BLaER1 (cell line): Measurements from ENCODE around the gene A2ML1.
"Not testable (repeated sequence)": the region's sequence is repeated elsewhere in the genome, so short reads cannot be mapped to it uniquely, and the experiment has no call there.

ENCODE experiments used
- H3K27ac ChIP-seq: shearing (Covaris generic); formaldehyde crosslinking; 2 replicates; pipeline ENCODE4 v1.8.1; 2022
- H3K27me3 ChIP-seq: shearing (Covaris generic); formaldehyde crosslinking; 2 replicates; pipeline ENCODE4 v1.8.1; 2022
- H3K36me3 ChIP-seq: shearing (Covaris generic); formaldehyde crosslinking; 2 replicates; pipeline ENCODE4 v1.8.1; 2022
- H3K4me1 ChIP-seq: shearing (Covaris generic); formaldehyde crosslinking; 2 replicates; pipeline ENCODE4 v1.8.1; 2022
- H3K4me2 ChIP-seq: shearing (Covaris generic); formaldehyde crosslinking; 2 replicates; pipeline ENCODE4 v1.8.1; 2022
- H3K4me3 ChIP-seq: shearing (Covaris generic); formaldehyde crosslinking; 2 replicates; pipeline ENCODE4 v1.8.1; 2022
- H3K9ac ChIP-seq: shearing (Covaris generic); formaldehyde crosslinking; 2 replicates; pipeline ENCODE4 v1.8.1; 2022
- H3K9me3 ChIP-seq: shearing (Covaris generic); formaldehyde crosslinking; 2 replicates; pipeline ENCODE4 v1.8.1; 2022
- H4K20me1 ChIP-seq: shearing (Covaris generic); formaldehyde crosslinking; 2 replicates; pipeline ENCODE4 v1.8.1; 2022
- Cebpa-rat ChIP-seq: shearing (Covaris generic); IDR thresholded peaks from 2 replicates; pipeline ENCODE4 v1.8.1; 2022

Gene A2ML1

DNA sequence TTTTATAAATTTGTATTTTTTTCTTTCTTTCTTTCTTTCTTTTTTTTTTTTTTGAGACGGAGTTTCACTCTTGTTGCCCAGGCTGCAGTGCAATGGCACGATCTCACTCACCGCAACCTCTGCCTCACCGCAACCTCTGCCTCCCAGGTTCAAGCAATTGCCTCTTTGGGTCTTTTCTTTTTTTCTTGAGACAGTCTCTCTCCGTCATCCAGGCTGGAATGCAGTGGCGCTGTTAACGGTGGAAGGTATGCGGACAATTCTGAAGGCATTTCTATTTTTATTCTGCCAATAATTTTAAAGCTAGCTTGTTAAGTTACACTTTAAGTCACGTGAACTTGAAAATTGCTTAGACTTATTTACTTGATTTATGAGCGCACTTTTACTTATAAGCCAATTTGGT lies 83.1 kb downstream of the A2ML1 start:
- Histone ChIP-seq H3K27ac (no peak overlapping the region), H3K36me3 (no peaks in the 10 kb centered on the region), H3K9me3 (peaks cover 8% of the 10 kb centered on the region), H3K4me1 (peaks cover 9% of the 10 kb centered on the region; the same call in 1 of the 2 replicates), H4K20me1 (no peaks in the 10 kb centered on the region), H3K9ac (no peak overlapping the region), H3K4me2 (no peak overlapping the region), H3K4me3 (no peak overlapping the region), H3K27me3 (no peaks in the 10 kb centered on the region)
- no peak for TF ChIP-seq Cebpa-rat

DNA sequence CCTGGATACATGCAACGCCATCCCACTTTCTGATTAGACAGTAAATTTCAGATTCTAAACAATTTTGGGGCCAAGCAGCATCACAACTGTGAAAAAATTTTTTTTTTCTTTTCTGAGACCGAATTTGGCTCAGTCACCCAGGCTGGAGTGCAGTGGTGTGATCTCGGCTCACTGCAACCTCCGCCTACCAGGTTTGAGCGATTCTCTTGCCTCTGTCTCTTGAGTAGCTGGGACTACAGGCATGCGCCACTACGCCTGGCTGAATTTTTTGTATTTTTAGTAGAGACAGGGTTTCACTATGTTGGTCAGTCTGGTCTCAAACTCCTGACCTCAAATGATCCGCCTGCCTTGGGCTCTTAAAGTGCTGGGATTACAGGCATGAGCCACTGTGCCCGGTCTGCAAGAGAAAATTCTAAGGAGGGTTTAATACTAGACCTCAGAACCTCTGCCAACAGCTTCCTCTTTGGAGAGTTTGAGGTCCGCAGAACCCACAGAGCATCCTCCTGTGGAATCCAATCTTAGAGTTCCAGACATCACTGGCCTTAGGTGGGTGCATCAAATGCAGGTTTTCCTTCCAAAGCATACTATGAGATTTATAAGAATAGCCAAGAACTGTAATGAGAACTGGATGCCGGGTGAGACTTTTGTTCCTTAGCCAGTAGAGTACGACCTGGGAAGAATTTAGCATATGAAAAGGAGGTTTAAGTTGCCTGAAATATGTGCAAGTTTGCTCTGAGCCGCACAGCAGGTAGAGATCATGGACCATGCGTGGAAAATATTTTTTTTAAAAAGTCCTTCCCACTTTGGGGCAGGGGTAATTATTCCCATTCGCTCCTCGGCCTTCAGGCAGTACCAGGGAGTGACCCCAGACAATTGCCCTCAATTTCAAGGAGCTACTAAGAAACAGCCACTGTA lies 84.1 kb downstream of the A2ML1 start:
- no peak overlapping the region for H3K27ac ChIP-seq
- no peaks in the 10 kb centered on the region for H4K20me1 ChIP-seq
- H3K36me3 ChIP-seq: no peaks in the 10 kb centered on the region
- peaks cover 13% of the 10 kb centered on the region; the same call in 1 of the 2 replicates for H3K4me1 ChIP-seq
- no peak overlapping the region for H3K4me3 ChIP-seq
- peaks cover 1% of the 10 kb centered on the region; the same call in 1 of the 2 replicates for H3K9me3 ChIP-seq
- TF ChIP-seq Cebpa-rat: no peak
- H3K4me2 ChIP-seq: no peak overlapping the region
- H3K27me3 ChIP-seq: no peaks in the 10 kb centered on the region
- no peak overlapping the region for H3K9ac ChIP-seq

DNA sequence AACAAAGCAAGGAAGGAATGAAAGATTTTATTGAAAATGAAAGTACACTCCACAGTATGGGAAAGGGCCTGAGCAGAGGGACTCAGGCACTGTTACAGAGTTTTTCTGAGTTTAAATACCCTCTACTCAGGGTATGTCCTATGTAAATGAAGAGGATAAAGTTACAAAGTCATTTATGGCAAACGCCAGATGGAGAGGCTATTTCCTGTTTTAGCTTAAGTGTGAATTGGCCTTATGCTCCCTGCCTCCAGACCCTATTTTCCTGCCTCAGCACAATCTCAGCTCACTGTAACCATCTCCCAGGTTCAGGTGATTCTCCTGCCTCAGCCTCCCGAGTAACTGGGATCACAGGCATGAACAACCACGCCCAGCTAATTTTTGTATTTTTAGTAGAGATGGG lies 85.1 kb downstream of the A2ML1 start:
- H3K9ac ChIP-seq: no peak overlapping the region
- H3K4me2 ChIP-seq: no peak overlapping the region
- no peaks in the 10 kb centered on the region for H4K20me1 ChIP-seq
- no peak for TF ChIP-seq Cebpa-rat
- no peaks in the 10 kb centered on the region for H3K27me3 ChIP-seq
- H3K27ac ChIP-seq: no peak overlapping the region
- H3K9me3 ChIP-seq: no peaks in the 10 kb centered on the region
- no peak overlapping the region for H3K4me3 ChIP-seq
- peaks cover 17% of the 10 kb centered on the region for H3K4me1 ChIP-seq
- no peaks in the 10 kb centered on the region for H3K36me3 ChIP-seq

DNA sequence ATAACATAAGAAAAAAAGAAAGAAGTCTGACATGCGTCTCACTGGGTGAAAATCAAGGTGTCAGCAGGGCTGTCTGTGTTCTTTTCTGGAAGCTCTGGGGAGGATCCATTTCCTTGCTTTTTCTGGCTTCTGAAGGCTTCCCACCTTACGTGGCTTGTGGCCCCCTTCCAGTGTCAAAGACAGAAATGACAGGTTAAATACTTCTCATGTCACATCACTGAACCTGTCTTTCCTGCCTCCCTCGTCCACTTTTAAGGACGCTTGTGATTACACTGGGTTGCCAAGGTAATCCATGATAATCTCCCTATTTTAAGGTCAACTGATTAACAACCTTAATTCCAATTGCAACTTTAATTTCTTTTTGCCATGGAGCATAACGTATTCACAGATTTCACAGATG lies 87.3 kb downstream of the A2ML1 start:
- H3K4me1 ChIP-seq: peaks cover 29% of the 10 kb centered on the region

DNA sequence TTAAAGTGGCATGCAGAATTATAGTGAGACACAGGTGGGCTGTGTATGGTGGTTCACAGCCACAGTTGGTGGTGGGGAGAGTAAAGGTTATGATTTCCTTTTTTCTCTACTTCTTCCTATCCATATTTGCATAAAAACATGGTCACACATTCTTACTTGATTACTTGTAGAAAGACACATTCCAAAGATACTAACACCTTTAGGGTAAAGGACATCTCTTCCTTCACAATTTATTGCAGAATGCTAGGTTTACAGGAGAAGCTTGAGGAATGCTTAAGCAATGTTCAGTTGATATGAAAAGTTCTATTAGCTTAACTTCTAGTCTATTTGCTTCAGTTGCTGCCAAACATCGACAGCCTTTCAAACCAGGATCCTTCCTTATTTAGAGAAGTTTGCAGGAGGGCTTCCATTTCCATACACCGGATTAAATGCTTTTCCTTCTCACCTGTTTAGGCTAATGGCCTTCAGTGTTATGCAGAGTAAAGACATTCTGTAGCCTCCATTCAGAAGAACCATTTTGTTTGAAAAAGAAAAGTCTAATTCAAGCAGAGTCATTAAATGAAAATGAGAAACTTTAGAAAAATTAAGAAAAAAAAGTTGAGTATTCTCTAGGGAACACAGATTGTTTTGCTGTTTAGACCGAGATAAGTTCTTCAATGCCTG lies 89.3 kb downstream of the A2ML1 start:
- Histone ChIP-seq H3K4me1 (peaks cover 43% of the 10 kb centered on the region), H4K20me1 (no peaks in the 10 kb centered on the region), H3K27me3 (no peaks in the 10 kb centered on the region), H3K27ac (no peak overlapping the region), H3K4me2 (no peak overlapping the region), H3K4me3 (no peak overlapping the region), H3K36me3 (no peaks in the 10 kb centered on the region), H3K9me3 (no peaks in the 10 kb centered on the region), H3K9ac (no peak overlapping the region)
- TF ChIP-seq Cebpa-rat: no peak

More for the DNA sequence above, 87.3 kb downstream of the A2ML1 start:
- no peak overlapping the region for H3K9ac ChIP-seq
- no peaks in the 10 kb centered on the region for H3K9me3 ChIP-seq
- no peak overlapping the region for H3K27ac ChIP-seq
- no peak overlapping the region for H3K4me2 ChIP-seq
- no peaks in the 10 kb centered on the region for H4K20me1 ChIP-seq
- no peak for TF ChIP-seq Cebpa-rat
- H3K4me3 ChIP-seq: no peak overlapping the region
- H3K36me3 ChIP-seq: no peaks in the 10 kb centered on the region
- no peaks in the 10 kb centered on the region for H3K27me3 ChIP-seq

DNA sequence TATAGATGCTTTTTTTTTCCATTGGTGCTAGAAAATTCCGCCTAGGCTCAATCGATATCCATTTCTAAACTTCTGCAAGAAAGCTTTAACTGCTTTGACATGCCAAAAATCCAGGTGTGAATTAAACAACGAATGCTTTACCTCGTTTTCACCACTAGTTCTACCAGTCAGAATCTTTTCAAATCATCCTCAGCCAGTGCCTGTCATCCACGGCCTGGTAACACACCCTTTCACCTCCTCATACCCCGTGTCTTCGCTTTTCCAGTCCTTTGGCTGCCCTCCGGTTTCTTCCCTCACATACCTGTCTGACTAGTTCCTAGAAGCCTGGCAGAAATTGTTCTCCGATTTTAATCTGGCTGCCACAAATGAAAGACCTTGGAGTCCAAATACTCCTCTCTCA lies 90.5 kb downstream of the A2ML1 start:
- Histone ChIP-seq H3K4me3 (no peak overlapping the region), H3K4me1 (peaks cover 44% of the 10 kb centered on the region), H3K27me3 (no peaks in the 10 kb centered on the region), H4K20me1 (no peaks in the 10 kb centered on the region), H3K36me3 (peaks cover 4% of the 10 kb centered on the region; the same call in 1 of the 2 replicates), H3K27ac (no peak overlapping the region), H3K9me3 (no peaks in the 10 kb centered on the region), H3K4me2 (peak overlapping the region; percentile 78), H3K9ac (no peak overlapping the region)
- no peak for TF ChIP-seq Cebpa-rat

DNA sequence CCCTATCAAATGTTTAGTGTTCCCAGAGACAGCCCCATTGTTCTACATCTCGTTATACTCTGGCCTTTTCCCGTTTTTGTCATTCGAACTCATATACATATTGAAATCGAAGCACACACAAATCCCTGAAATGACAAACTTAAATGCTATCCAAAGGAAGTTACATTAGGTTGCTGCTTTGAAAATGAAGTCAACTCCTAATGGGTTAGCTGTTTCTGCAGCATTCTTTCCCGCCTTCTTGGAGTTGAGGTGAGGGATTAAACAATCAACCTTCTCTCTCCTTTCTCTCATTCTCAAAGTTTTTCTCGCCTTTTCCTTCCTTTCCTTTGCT lies 91.2 kb downstream of the A2ML1 start:
- H3K27ac ChIP-seq: peak overlapping the region; percentile 71
- peak overlapping the region; percentile 71 for H3K9ac ChIP-seq
- H3K4me2 ChIP-seq: peak overlapping the region; percentile 78
- peaks cover 44% of the 10 kb centered on the region for H3K4me1 ChIP-seq
- H3K27me3 ChIP-seq: no peaks in the 10 kb centered on the region
- H3K9me3 ChIP-seq: no peaks in the 10 kb centered on the region
- no peak for TF ChIP-seq Cebpa-rat
- peaks cover 9% of the 10 kb centered on the region for H3K36me3 ChIP-seq
- H4K20me1 ChIP-seq: no peaks in the 10 kb centered on the region
- H3K4me3 ChIP-seq: peak overlapping the region; percentile 74

DNA sequence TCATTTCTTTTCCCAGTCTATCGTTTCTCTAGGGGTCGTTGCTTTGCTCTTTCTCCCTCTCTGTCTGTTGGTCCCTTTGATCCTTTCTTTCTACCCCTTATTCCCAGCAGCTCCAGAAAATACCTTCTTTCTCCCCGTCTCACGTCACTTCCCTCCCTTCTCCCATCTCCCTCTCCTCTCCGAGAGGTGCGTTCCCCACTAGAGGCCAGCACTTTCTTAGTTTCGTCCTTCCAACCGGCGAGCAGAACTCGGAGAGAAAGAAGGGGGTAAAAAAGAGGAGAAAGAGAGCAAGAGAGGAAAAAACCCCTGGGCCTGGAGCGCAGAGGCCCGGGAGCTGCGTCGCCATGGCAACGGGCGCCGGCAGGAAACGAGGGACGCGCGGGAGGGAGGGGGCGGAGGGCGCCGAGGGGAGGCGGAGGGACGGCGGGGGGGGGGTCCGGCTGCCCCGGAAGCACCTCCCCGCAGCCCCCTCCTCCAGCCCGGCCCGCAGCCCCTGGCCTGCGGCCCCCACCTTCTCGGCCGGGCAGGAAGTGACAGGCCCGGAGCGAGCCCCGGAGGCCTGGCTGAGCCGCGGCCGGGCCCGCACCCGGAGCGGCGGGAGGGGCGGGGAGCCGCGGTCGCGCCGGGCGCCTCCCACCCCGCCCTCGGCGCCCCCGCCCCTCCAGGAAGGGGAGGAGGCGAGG lies 91.8 kb downstream of the A2ML1 start, which contains the start of gene PHC1:
Gene PHC1 (plus strand): TSS at position 477 of the 683 bp plus-strand sequence. CDS start 3,169 bp downstream, outside the sequence.
- not testable (repeated sequence) for H3K9me3 ChIP-seq, H3K27me3 ChIP-seq, H4K20me1 ChIP-seq
- Histone ChIP-seq H3K36me3 (peaks cover 14% of the 10 kb centered on the region), H3K4me1 (peaks cover 44% of the 10 kb centered on the region), H3K4me3 (peak within 1 kb of the TSS; percentile 74), H3K9ac (peak within 1 kb of the TSS; percentile 73), H3K4me2 (peak within 1 kb of the TSS; percentile 86), H3K27ac (peak within 1 kb of the TSS; percentile 71)

DNA sequence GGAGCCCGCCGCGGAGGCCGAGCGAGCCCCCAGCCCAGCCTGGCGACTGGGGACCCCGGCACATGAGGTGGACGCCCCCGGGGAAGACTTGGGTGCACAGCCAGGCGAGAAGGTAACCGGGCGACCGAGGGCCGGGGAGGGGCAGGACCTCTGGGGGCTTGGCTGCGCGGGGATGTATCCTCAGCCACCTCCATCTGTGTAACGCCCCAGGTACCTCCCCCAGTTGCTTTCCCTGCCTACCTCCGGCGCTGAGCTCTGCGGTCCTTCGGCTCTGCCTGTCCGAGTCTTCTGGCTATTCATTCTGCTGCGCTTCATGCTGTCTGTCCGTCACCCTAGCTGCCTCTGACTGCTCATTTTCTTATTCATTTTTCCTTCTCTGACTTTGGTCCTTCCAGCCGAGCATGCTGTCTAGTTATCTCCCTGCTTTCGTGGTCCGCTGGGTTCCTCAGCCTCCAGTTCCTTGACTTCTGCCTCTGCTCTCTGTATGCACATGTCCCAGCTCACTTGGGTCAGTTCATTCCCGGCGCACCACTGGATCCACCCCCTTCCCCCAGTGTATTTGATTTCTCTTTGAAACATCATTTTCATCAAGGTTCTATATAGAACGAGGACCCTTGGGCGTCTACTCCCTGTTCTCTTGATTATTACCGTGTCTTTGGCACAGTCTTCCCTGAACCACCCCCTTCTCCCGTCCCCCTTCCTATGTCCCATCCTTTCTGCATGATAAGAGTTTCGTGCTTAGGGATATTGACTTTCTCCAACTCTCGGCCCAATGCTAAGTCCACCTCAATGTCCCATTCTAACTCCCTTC lies 92.5 kb downstream of the A2ML1 start:
- peak overlapping the region; percentile 74 for H3K4me3 ChIP-seq

More for the DNA sequence above, 92.5 kb downstream of the A2ML1 start:
- peaks cover 44% of the 10 kb centered on the region for H3K4me1 ChIP-seq
- peaks cover 21% of the 10 kb centered on the region for H3K36me3 ChIP-seq
- H3K27me3 ChIP-seq: no peaks in the 10 kb centered on the region
- H3K27ac ChIP-seq: peak overlapping the region; percentile 68; the same call in 1 of the 2 replicates
- peak overlapping the region; percentile 86 for H3K4me2 ChIP-seq
- no peak for TF ChIP-seq Cebpa-rat
- no peaks in the 10 kb centered on the region for H3K9me3 ChIP-seq
- no peaks in the 10 kb centered on the region for H4K20me1 ChIP-seq
- peak overlapping the region; percentile 73; the same call in 1 of the 2 replicates for H3K9ac ChIP-seq
